Neuronal stem cell (in vitro differentiated cells): ENCODE data around the gene CEL.
A peak's percentile ranks its signal among the peaks of the same experiment; 100 is the strongest.

ENCODE experiments used
- DNase-seq: peaks from one replicate; pipeline ENCODE4 v3.0.0-alpha.2; 2013; ENCODE audit warnings: low spot score
- H2AFZ ChIP-seq: one replicate; pipeline ENCODE4 v1.6.1; 2013; ENCODE audit warnings: mild to moderate bottlenecking, low read length, inconsistent platforms
- H2AK5ac ChIP-seq: 2 replicates; pipeline ENCODE4 v1.6.1; 2013; ENCODE audit warnings: low read depth, mild to moderate bottlenecking, inconsistent platforms, low read length, moderate library complexity, mixed read lengths
- H2BK120ac ChIP-seq: 2 replicates; pipeline ENCODE4 v1.6.1; 2013; ENCODE audit warnings: low read depth, mild to moderate bottlenecking, inconsistent platforms, low read length, moderate library complexity, mixed read lengths
- H2BK12ac ChIP-seq: one replicate; pipeline ENCODE4 v1.6.1; 2013; ENCODE audit warnings: low read length, inconsistent platforms
- H2BK15ac ChIP-seq: 2 replicates; pipeline ENCODE4 v1.6.1; 2013; ENCODE audit warnings: mild to moderate bottlenecking, low read length, inconsistent platforms, mixed read lengths
- H2BK5ac ChIP-seq: one replicate; pipeline ENCODE4 v1.6.1; 2013; ENCODE audit warnings: inconsistent platforms, mild to moderate bottlenecking, low read length, moderate library complexity
- H3K14ac ChIP-seq: one replicate; pipeline ENCODE4 v1.6.1; 2013; ENCODE audit warnings: low read length, inconsistent platforms
- H3K18ac ChIP-seq: 2 replicates; pipeline ENCODE4 v1.6.1; 2013; ENCODE audit warnings: low read length, inconsistent platforms
- H3K23ac ChIP-seq: 2 replicates; pipeline ENCODE4 v1.6.1; 2013; ENCODE audit warnings: low read depth, mild to moderate bottlenecking, mixed read lengths, low read length, inconsistent platforms; ENCODE audit not compliant: poor library complexity
- H3K27ac ChIP-seq: replicated peaks from 3 replicates; pipeline ENCODE4 v1.5.1; 2013; ENCODE audit warnings: low read length, inconsistent platforms
- H3K27me3 ChIP-seq, 3 experiments: 2 replicates each; pipeline ENCODE4 v1.6.1; 2013; ENCODE audit warnings: low read length in 3 of 3, mild to moderate bottlenecking in 2 of 3, inconsistent platforms in 1 of 3, low read depth in 1 of 3, mixed read lengths in 1 of 3, moderate library complexity in 1 of 3; ENCODE audit not compliant: control insufficient read depth in 3 of 3, insufficient read depth in 3 of 3
- H3K36me3 ChIP-seq, 2 donors: replicated peaks in 1 of 2; 2 replicates each; pipeline ENCODE4 v1.6.1; 2013; ENCODE audit warnings: low read length in 2 of 2; ENCODE audit not compliant: control insufficient read depth in 2 of 2, insufficient read depth in 2 of 2
- H3K4ac ChIP-seq: 2 replicates; pipeline ENCODE4 v1.6.1; 2013; ENCODE audit warnings: inconsistent platforms, mild to moderate bottlenecking, low read length, moderate library complexity
- H3K4me1 ChIP-seq, 2 donors: 1 replicate in 1 of 2; 2 replicates in 1 of 2; pipeline ENCODE4 v1.6.1; 2013; ENCODE audit warnings: low read length in 2 of 2, low read depth in 1 of 2; ENCODE audit not compliant: control insufficient read depth in 2 of 2, insufficient read depth in 1 of 2
- H3K4me2 ChIP-seq: one replicate; pipeline ENCODE4 v1.6.1; 2013; ENCODE audit warnings: mild to moderate bottlenecking, low read length, inconsistent platforms; ENCODE audit not compliant: insufficient read depth, poor library complexity, severe bottlenecking
- H3K4me3 ChIP-seq, 2 donors: 2 replicates each; pipeline ENCODE4 v1.5.1; 2013; ENCODE audit warnings: low read length in 2 of 2, mild to moderate bottlenecking in 2 of 2, inconsistent platforms in 1 of 2, moderate library complexity in 1 of 2
- H3K79me1 ChIP-seq: one replicate; pipeline ENCODE4 v1.6.1; 2013; ENCODE audit warnings: low read depth, mild to moderate bottlenecking, inconsistent platforms, low read length, moderate library complexity
- H3K9ac ChIP-seq: one replicate; pipeline ENCODE4 v1.6.1; 2013; ENCODE audit warnings: mild to moderate bottlenecking, low read depth, low read length, inconsistent platforms; ENCODE audit not compliant: poor library complexity
- H3K9me3 ChIP-seq, 2 donors: replicated peaks in 1 of 2; 2 replicates each; pipeline versions ENCODE3 to v1.6.1; 2013; ENCODE audit warnings: low read length in 2 of 2, mild to moderate bottlenecking in 2 of 2, inconsistent platforms in 1 of 2, low read depth in 1 of 2, mixed read lengths in 1 of 2, moderate library complexity in 1 of 2; ENCODE audit not compliant: control insufficient read depth in 2 of 2, insufficient read depth in 1 of 2
- H4K8ac ChIP-seq: one replicate; pipeline ENCODE4 v1.6.1; 2013; ENCODE audit warnings: low read depth, mild to moderate bottlenecking, inconsistent platforms, low read length, moderate library complexity
- H4K91ac ChIP-seq: one replicate; pipeline ENCODE4 v1.6.1; 2013; ENCODE audit warnings: low read length, low read depth, mild to moderate bottlenecking, inconsistent platforms; ENCODE audit not compliant: poor library complexity
- WGBS, 2 donors: extraction: QIAGEN DNeasy Blood & Tissue Kit; methylation state at CpG; one replicate each; pipeline ENCODE4 v1.1.7; 2013; ENCODE audit warnings: missing lambda C conversion rate in 2 of 2, mixed read lengths in 1 of 2; ENCODE audit not compliant: insufficient read length in 2 of 2, insufficient replicate concordance in 1 of 2; ENCODE audit errors: extremely low coverage in 2 of 2; 5-methylcytosine and 5-hydroxymethylcytosine counted together

Gene CEL

GRCh38 chr9:133063159-133063499, 1.3 kb downstream of the CEL start:
- Histone ChIP-seq H3K36me3 (peaks cover 7 to 11% of the 10 kb centered on the region in 2 donors), H2BK120ac (no peak overlapping the region), H3K27ac (no peak overlapping the region), H3K27me3 (no peaks in the 10 kb centered on the region), H3K9me3 (no peaks in the 10 kb centered on the region), H3K79me1 (peaks cover 4% of the 10 kb centered on the region), H2AK5ac (peak overlapping the region; percentile 90), H2AFZ (no peak overlapping the region), H3K18ac (peak overlapping the region; percentile 64), H3K14ac (peak overlapping the region; percentile 63), H2BK15ac (no peak overlapping the region), H3K4me3 (no peak overlapping the region), H2BK12ac (no peak overlapping the region), H2BK5ac (peak overlapping the region; percentile 90), H3K4me1 (peaks cover 13 to 17% of the 10 kb centered on the region in 2 donors), H3K4ac (peak overlapping the region; percentile 53), H4K91ac (no peak overlapping the region), H3K4me2 (no peak overlapping the region), H3K9ac (no peak overlapping the region), H3K23ac (peak overlapping the region; percentile 73), H4K8ac (no peak overlapping the region)
- no CpG with 5 or more reads among the region's 8 CpGs for WGBS, 2 donors
- DNase-seq = no peak

- Histone ChIP-seq H4K8ac (no peak overlapping the region), H2AK5ac (peak overlapping the region; percentile 90), H3K9ac (no peak overlapping the region), H3K18ac (peak overlapping the region; percentile 64), H3K4me2 (no peak overlapping the region), H3K27ac (no peak overlapping the region), H3K36me3 (peaks cover 2 to 10% of the 10 kb centered on the region in 2 donors), H3K79me1 (peaks cover 4% of the 10 kb centered on the region), H3K23ac (peak overlapping the region; percentile 73), H4K91ac (no peak overlapping the region), H3K4ac (peak overlapping the region; percentile 53), H3K4me1 (peaks cover 13 to 17% of the 10 kb centered on the region in 2 donors), H3K14ac (peak overlapping the region; percentile 63), H3K27me3 (no peaks in the 10 kb centered on the region), H2BK5ac (peak overlapping the region; percentile 90), H2BK15ac (no peak overlapping the region), H3K9me3 (no peaks in the 10 kb centered on the region), H2BK120ac (peak overlapping the region; percentile 72), H3K4me3 (no peak overlapping the region), H2AFZ (no peak overlapping the region), H2BK12ac (peak overlapping the region; percentile 22)
- WGBS, 2 donors = no CpG with 5 or more reads among the region's 14 CpGs
- no peak for DNase-seq
These were observed 1.9 kb downstream of the CEL start for GRCh38 chr9:133063500-133064231.

GRCh38 chr9:133064241-133065069, 2.7 kb downstream of the CEL start:
- Histone ChIP-seq H3K4me3 (no peak overlapping the region), H2AK5ac (no peak overlapping the region), H2BK120ac (peak overlapping the region; percentile 72), H4K8ac (no peak overlapping the region), H3K9ac (no peak overlapping the region), H3K79me1 (peaks cover 4% of the 10 kb centered on the region), H4K91ac (no peak overlapping the region), H3K4me2 (no peak overlapping the region), H3K27ac (no peak overlapping the region), H2BK5ac (peak overlapping the region; percentile 39), H3K36me3 (peaks cover 2 to 10% of the 10 kb centered on the region in 2 donors), H2AFZ (no peak overlapping the region), H3K18ac (no peak overlapping the region), H3K4me1 (peaks cover 13 to 17% of the 10 kb centered on the region in 2 donors), H3K9me3 (no peaks in the 10 kb centered on the region), H3K27me3 (no peaks in the 10 kb centered on the region), H2BK15ac (no peak overlapping the region), H3K14ac (peak overlapping the region; percentile 8), H2BK12ac (no peak overlapping the region), H3K23ac (peak overlapping the region; percentile 73), H3K4ac (no peak overlapping the region)
- WGBS, 2 donors = no CpG with 5 or more reads among the region's 30 CpGs
- DNase-seq = no peak

- Histone ChIP-seq H2AK5ac (no peak overlapping the region), H2AFZ (no peak overlapping the region)
These were observed 3.2 kb downstream of the CEL start for GRCh38 chr9:133065070-133065388.

More at GRCh38 chr9:133065070-133065388, 3.2 kb downstream of the CEL start:
- Histone ChIP-seq H4K91ac (no peak overlapping the region), H3K4me1 (peaks cover 10 to 13% of the 10 kb centered on the region in 2 donors), H2BK5ac (peak overlapping the region; percentile 39), H3K27me3 (no peaks in the 10 kb centered on the region), H2BK15ac (no peak overlapping the region), H3K9ac (no peak overlapping the region), H3K18ac (no peak overlapping the region), H3K36me3 (peaks cover 0 to 10% of the 10 kb centered on the region in 2 donors), H3K4me3 (no peak overlapping the region), H3K14ac (no peak overlapping the region), H3K9me3 (no peaks in the 10 kb centered on the region), H2BK120ac (no peak overlapping the region), H3K4me2 (no peak overlapping the region), H3K4ac (no peak overlapping the region), H4K8ac (no peak overlapping the region), H2BK12ac (no peak overlapping the region), H3K79me1 (peaks cover 4% of the 10 kb centered on the region), H3K23ac (no peak overlapping the region), H3K27ac (no peak overlapping the region)
- no CpG with 5 or more reads among the region's 17 CpGs for WGBS, 2 donors
- no peak for DNase-seq
